Endothelial cell of umbilical vein (primary cell): ENCODE data around the gene SPDYA. TPM values are rescaled to one million over a fixed set of nuclear protein-coding genes. Genes with fewer than 3 reads are reported as not detected.

ENCODE experiments used
- BruUV-seq: library from RNA; stranded (reverse); fragments of 400-500 nt; replicated peaks from 2 replicates; lab custom pipeline; 2021; lab: Mats Ljungman, UMichigan
- CTCF ChIA-PET: fragments of 300-600, 350-600 bp; sonication (Branson Sonifier 250); formaldehyde crosslinking; loops from one replicate; lab custom pipeline; 2021; ENCODE audit warnings: antibody characterized with exemption, inconsistent platforms; lab: Charles Lee
- POLR2A ChIA-PET: fragments of 300-600, 350-600 bp; sonication (Branson Sonifier 250); formaldehyde crosslinking; loops from one replicate; lab custom pipeline; 2021; ENCODE audit warnings: antibody characterized with exemption, inconsistent platforms; lab: Charles Lee
- DNase-seq: peaks from one replicate; pipeline ENCODE4 v3.0.0-alpha.2; 2011; ENCODE audit warnings: low read depth, low spot score
- FAIRE-seq: peaks from 2 replicates; lab custom pipeline; 2011; peaks lifted over from hg19 to GRCh38; lab: Jason Lieb, UNC
- H2AFZ ChIP-seq: 2 replicates; pipeline ENCODE4 v1.6.0; 2012; ENCODE audit warnings: low read depth, low read length, control low read depth, inconsistent platforms
- H3K27ac ChIP-seq: 2 replicates; pipeline ENCODE4 v1.5.1; 2011; ENCODE audit warnings: low read depth, mild to moderate bottlenecking, control low read depth, low read length, moderate library complexity; ENCODE audit not compliant: insufficient read depth
- H3K27me3 ChIP-seq, 2 experiments: 2 replicates each; pipeline versions ENCODE4 v1.6.0 to v1.6.1; 2011; ENCODE audit warnings: low read length in 2 of 2, mixed read lengths in 1 of 2; ENCODE audit not compliant: control insufficient read depth in 2 of 2, insufficient read depth in 2 of 2
- H3K36me3 ChIP-seq, 2 experiments: 2 replicates in 1 of 2; 3 replicates in 1 of 2; pipeline ENCODE4 v1.5.1; 2011; ENCODE audit warnings: low read length in 2 of 2, mild to moderate bottlenecking in 1 of 2, moderate library complexity in 1 of 2; ENCODE audit not compliant: control insufficient read depth in 2 of 2, insufficient read depth in 2 of 2; ENCODE audit errors: extremely low read depth in 1 of 2
- H3K4me1 ChIP-seq: 3 replicates; pipeline ENCODE4 v1.5.1; 2011; ENCODE audit warnings: mild to moderate bottlenecking, low read length; ENCODE audit not compliant: control insufficient read depth, insufficient read depth; ENCODE audit errors: extremely low read depth
- H3K4me2 ChIP-seq: 2 replicates; pipeline ENCODE4 v1.6.1; 2011; ENCODE audit warnings: low read length, control low read depth, mixed read lengths; ENCODE audit not compliant: insufficient read depth
- H3K4me3 ChIP-seq, 3 experiments: fragments of 200-600 bp in 1 of 3; sonication (generic), shearing (Covaris generic) in 1 of 3; replicated peaks in 1 of 3; 2 replicates each; pipeline ENCODE4 v1.5.1; 2011 to 2016; ENCODE audit warnings: control low read depth in 3 of 3, low read length in 3 of 3, mild to moderate bottlenecking in 2 of 3, inconsistent platforms in 1 of 3, low read depth in 1 of 3, moderate library complexity in 1 of 3; ENCODE audit not compliant: insufficient read depth in 1 of 3
- H3K79me2 ChIP-seq: 2 replicates; pipeline ENCODE4 v1.6.0; 2012; ENCODE audit warnings: low read length, inconsistent platforms; ENCODE audit not compliant: control insufficient read depth, insufficient read depth
- H3K9ac ChIP-seq: replicated peaks from 2 replicates; pipeline ENCODE3; 2011; ENCODE audit warnings: low read length, control low read depth; ENCODE audit not compliant: insufficient read depth; ENCODE audit errors: extremely low read depth
- H3K9me1 ChIP-seq: replicated peaks from 3 replicates; pipeline ENCODE4 v1.6.0; 2011; ENCODE audit warnings: mild to moderate bottlenecking, low read length; ENCODE audit not compliant: control insufficient read depth, insufficient read depth; ENCODE audit errors: extremely low read depth
- H3K9me3 ChIP-seq: replicated peaks from 2 replicates; pipeline ENCODE4 v1.5.1; 2012; ENCODE audit warnings: low read length, inconsistent platforms; ENCODE audit not compliant: control insufficient read depth, insufficient read depth
- H4K20me1 ChIP-seq: replicated peaks from 2 replicates; pipeline ENCODE3; 2011; ENCODE audit warnings: mild to moderate bottlenecking, low read length; ENCODE audit not compliant: control insufficient read depth, insufficient read depth; ENCODE audit errors: extremely low read depth
- EZH2 ChIP-seq: IDR thresholded peaks from 2 replicates; pipeline ENCODE4 v1.6.1; 2012; ENCODE audit warnings: borderline replicate concordance, low read depth, mild to moderate bottlenecking, moderate library complexity, low read length, inconsistent platforms; ENCODE audit not compliant: severe bottlenecking
- FOS ChIP-seq: IDR thresholded peaks from 2 replicates; pipeline ENCODE4 v1.6.1; 2011; ENCODE audit warnings: mild to moderate bottlenecking, low read length, moderate library complexity, borderline replicate concordance; ENCODE audit not compliant: insufficient read depth
- GATA2 ChIP-seq: IDR thresholded peaks from 2 replicates; pipeline ENCODE4 v1.7.0; 2011; ENCODE audit warnings: low read depth, mild to moderate bottlenecking, moderate library complexity, mixed read lengths, low read length; ENCODE audit not compliant: insufficient read length, insufficient read depth
- JUN ChIP-seq: IDR thresholded peaks from 2 replicates; pipeline ENCODE4 v1.6.1; 2011; ENCODE audit warnings: borderline replicate concordance, low read depth; ENCODE audit not compliant: insufficient read length, insufficient read depth
- MYC ChIP-seq: IDR thresholded peaks from one replicate; pipeline ENCODE4 v1.6.1; 2011; ENCODE audit warnings: mild to moderate bottlenecking, low read depth, low read length
- POLR2A ChIP-seq: IDR thresholded peaks from 2 replicates; pipeline ENCODE4 v1.6.1; 2012; ENCODE audit warnings: low read depth, mild to moderate bottlenecking, control low read depth, low read length
- POLR2AphosphoS5 ChIP-seq: IDR thresholded peaks from 2 replicates; pipeline ENCODE4 v1.6.1; 2012; ENCODE audit warnings: low read depth, mild to moderate bottlenecking, control low read depth, low read length, moderate library complexity; ENCODE audit not compliant: insufficient read depth
- dilution Hi-C: fragments of 300-500 bp; cut with MboI; formaldehyde crosslinking; loops from one replicate; pipeline ENCODE4 v1.15.0; 2019; ENCODE audit warnings: low sequenced_read_pairs; ENCODE audit not compliant: extremely low pct_ligation_motif_present
- intact Hi-C: fragments of 100-400 bp; cut with micrococcal nuclease; formaldehyde crosslinking; loops from one replicate; pipeline ENCODE4 v1.10.0; 2022
- polyA plus RNA-seq, 4 experiments: library from polyadenylated mRNA; depleted of rRNA in 3 of 4; stranded (reverse) in 3 of 4; unstranded in 1 of 4; fragments of >200 nt; gene quantifications; 2 replicates each; pipeline versions ENCODE4 v1.2.1 to v1.2.3, GENCODE V29; 2011 to 2012; ENCODE audit warnings: missing spikeins in 1 of 4
- total RNA-seq: library from RNA; stranded (reverse); gene quantifications from 2 replicates; pipeline ENCODE4 v1.2.3, GENCODE V29; 2021
- TF ChIP-seq, protein P1 (sequence below), 2 donors: IDR thresholded peaks; 1 replicate in 1 of 2; 2 replicates in 1 of 2; pipeline ENCODE4 v1.5.1; 2011; ENCODE audit warnings: low read length in 2 of 2, mild to moderate bottlenecking in 2 of 2, moderate library complexity in 2 of 2, control low read depth in 1 of 2, inconsistent platforms in 1 of 2, low read depth in 1 of 2; ENCODE audit not compliant: insufficient read depth in 1 of 2; ENCODE audit errors: extremely low read depth in 1 of 2
- TF ChIP-seq, protein P2 (sequence below): IDR thresholded peaks from 2 replicates; pipeline ENCODE4 v1.6.1; 2011; ENCODE audit not compliant: insufficient read depth, insufficient read length

Gene SPDYA
- total and polyA plus RNA-seq, 2 donors (not counting 3 experiments of a cell fraction or from before 2014, with no cell fraction given), result 0.06 to 1.6 TPM

DNA sequence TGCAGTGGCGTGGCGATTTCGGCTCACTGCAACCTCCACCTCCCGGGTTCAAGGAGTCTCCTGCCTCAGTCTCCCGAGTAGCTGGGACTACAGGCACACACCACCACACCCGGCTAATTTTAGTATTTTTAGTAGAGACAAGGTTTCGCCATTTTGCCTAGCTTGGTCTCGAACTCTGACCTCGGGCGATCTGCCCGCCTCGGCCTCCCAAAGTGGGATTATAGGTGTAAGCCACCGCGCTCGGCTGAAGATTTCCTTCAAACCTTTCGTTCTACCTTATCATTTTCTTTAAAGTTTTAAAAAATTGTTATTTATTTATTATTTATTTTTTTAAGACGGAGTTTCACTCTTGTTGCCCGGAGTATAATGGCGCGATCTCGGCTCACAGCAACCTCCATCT is 82.9 kb downstream of the SPDYA start:
- H3K27me3 ChIP-seq, result no peaks in the 10 kb centered on the region
- dilution Hi-C loops (no loop called here), intact Hi-C loops (no loop called here)
- H3K4me1 ChIP-seq, result peaks cover 22% of the 10 kb centered on the region
- H2AFZ ChIP-seq, result no peak overlapping the region
- H3K27ac ChIP-seq, result no peak overlapping the region
- no peaks in the 10 kb centered on the region for H3K9me1 ChIP-seq
- no peak for FAIRE-seq
- no peaks in the 10 kb centered on the region for H3K36me3 ChIP-seq
- POLR2A ChIA-PET, result no interaction called here
- no TSS peak for BruUV-seq
- no peak for DNase-seq
- CTCF ChIA-PET, result interaction anchor here (1.3 to 1.6 kb wide), 2 partner anchors 73 to 326 kb away, joined by 3 to 4 read pairs; no protein-coding TSS in a partner anchor
- H3K79me2 ChIP-seq, result peaks cover 40% of the 10 kb centered on the region
- no peak overlapping the region for H3K9ac ChIP-seq
- no peak overlapping the region for H3K4me2 ChIP-seq
- no peaks in the 10 kb centered on the region for H3K9me3 ChIP-seq
- peaks cover 16% of the 10 kb centered on the region for H4K20me1 ChIP-seq
- no peak for TF ChIP-seq FOS
- no peak for TF ChIP-seq EZH2
- TF ChIP-seq POLR2AphosphoS5, result no peak
- no peak for TF ChIP-seq MYC
- TF ChIP-seq, protein P1, sequence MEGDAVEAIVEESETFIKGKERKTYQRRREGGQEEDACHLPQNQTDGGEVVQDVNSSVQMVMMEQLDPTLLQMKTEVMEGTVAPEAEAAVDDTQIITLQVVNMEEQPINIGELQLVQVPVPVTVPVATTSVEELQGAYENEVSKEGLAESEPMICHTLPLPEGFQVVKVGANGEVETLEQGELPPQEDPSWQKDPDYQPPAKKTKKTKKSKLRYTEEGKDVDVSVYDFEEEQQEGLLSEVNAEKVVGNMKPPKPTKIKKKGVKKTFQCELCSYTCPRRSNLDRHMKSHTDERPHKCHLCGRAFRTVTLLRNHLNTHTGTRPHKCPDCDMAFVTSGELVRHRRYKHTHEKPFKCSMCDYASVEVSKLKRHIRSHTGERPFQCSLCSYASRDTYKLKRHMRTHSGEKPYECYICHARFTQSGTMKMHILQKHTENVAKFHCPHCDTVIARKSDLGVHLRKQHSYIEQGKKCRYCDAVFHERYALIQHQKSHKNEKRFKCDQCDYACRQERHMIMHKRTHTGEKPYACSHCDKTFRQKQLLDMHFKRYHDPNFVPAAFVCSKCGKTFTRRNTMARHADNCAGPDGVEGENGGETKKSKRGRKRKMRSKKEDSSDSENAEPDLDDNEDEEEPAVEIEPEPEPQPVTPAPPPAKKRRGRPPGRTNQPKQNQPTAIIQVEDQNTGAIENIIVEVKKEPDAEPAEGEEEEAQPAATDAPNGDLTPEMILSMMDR (IDR thresholded peaks at IDR 0.05; ENCODE audit: extremely low read depth in 1 of 2, insufficient read depth in 1 of 2, low read depth in 1 of 2, low read length in 2 of 2), result no peak
- no peak for TF ChIP-seq POLR2A
- no peak for TF ChIP-seq JUN
- TF ChIP-seq, protein P2, sequence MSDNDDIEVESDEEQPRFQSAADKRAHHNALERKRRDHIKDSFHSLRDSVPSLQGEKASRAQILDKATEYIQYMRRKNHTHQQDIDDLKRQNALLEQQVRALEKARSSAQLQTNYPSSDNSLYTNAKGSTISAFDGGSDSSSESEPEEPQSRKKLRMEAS, result no peak
- TF ChIP-seq GATA2, result no peak
- H3K4me3 ChIP-seq, result no peak overlapping the region
